Stimulated activated CD4-positive, alpha-beta T cell treated with anti-CD3 and anti-CD28 coated beads, TNF-alpha, amount 100 ng/mL, for 24 hours (primary cell): ENCODE data around the gene CHGA.

Experiments used
- DNase-seq, 3 experiments: peaks; one replicate each; pipeline ENCODE4 v3.0.0-alpha.2; 2020; ENCODE audit warnings: low read depth in 3 of 3

Gene CHGA

GRCh38 chr14:92922883-92923743 is at the start of gene CHGA:
Gene CHGA (plus strand): TSS chr14:92923150. CDS start chr14:92923360, 210 bp downstream.
- peak in 1 of 3 experiments; percentile 35 for DNase-seq

GRCh38 chr14:92874962-92875661 is 47.8 kb upstream of the CHGA start:
- no peak for DNase-seq

GRCh38 chr14:92877757-92878431 is 45.1 kb upstream of the CHGA start:
- DNase-seq: no peak

- no peak for DNase-seq
Observed at GRCh38 chr14:92880351-92880750, 42.6 kb upstream of the CHGA start.

- DNase-seq: no peak
Observed at GRCh38 chr14:92880851-92881250, 42.1 kb upstream of the CHGA start.

GRCh38 chr14:92883066-92883465 is 39.9 kb upstream of the CHGA start:
- DNase-seq: no peak

- DNase-seq: no peak
Observed at GRCh38 chr14:92884410-92884809, 38.5 kb upstream of the CHGA start.

- DNase-seq: no peak
Observed at GRCh38 chr14:92885279-92886061, 37.5 kb upstream of the CHGA start.

GRCh38 chr14:92886337-92886736 is 36.6 kb upstream of the CHGA start:
- no peak for DNase-seq

- DNase-seq: no peak
Observed at GRCh38 chr14:92887157-92887556, 35.8 kb upstream of the CHGA start.

GRCh38 chr14:92888896-92889295 is 34.1 kb upstream of the CHGA start:
- no peak for DNase-seq

GRCh38 chr14:92890830-92891588 is 31.9 kb upstream of the CHGA start:
- DNase-seq: no peak

GRCh38 chr14:92892589-92892988 is 30.4 kb upstream of the CHGA start:
- no peak for DNase-seq

- no peak for DNase-seq
Observed at GRCh38 chr14:92895352-92895878, 27.5 kb upstream of the CHGA start.

GRCh38 chr14:92897922-92898565 is 24.9 kb upstream of the CHGA start:
- peak; percentile 11 to 52 (median 36) for DNase-seq

GRCh38 chr14:92898566-92899131 is 24.3 kb upstream of the CHGA start:
- DNase-seq: no peak

- no peak for DNase-seq
Observed at GRCh38 chr14:92900660-92901059, 22.3 kb upstream of the CHGA start.

- no peak for DNase-seq
Observed at GRCh38 chr14:92902191-92902590, 20.8 kb upstream of the CHGA start.

- no peak for DNase-seq
Observed at GRCh38 chr14:92902726-92903125, 20.2 kb upstream of the CHGA start.

GRCh38 chr14:92903359-92903758 is 19.6 kb upstream of the CHGA start:
- DNase-seq: no peak
